Mesendoderm (in vitro differentiated cells): Measurements from ENCODE around the gene KRTAP10-3.

Experiments
- DNase-seq: peaks from one replicate; pipeline ENCODE4 v3.0.0; 2013
- H2AK5ac ChIP-seq: 2 replicates; pipeline ENCODE4 v1.6.1; 2013; ENCODE audit warnings: low read length, inconsistent platforms
- H2BK120ac ChIP-seq: 2 replicates; pipeline ENCODE4 v1.6.1; 2013; ENCODE audit warnings: low read depth, mild to moderate bottlenecking, low read length, moderate library complexity, mixed read lengths
- H2BK15ac ChIP-seq: replicated peaks from 2 replicates; pipeline ENCODE4 v1.6.1; 2013; ENCODE audit warnings: low read depth, mild to moderate bottlenecking, moderate library complexity
- H2BK5ac ChIP-seq: 2 replicates; pipeline ENCODE4 v1.6.1; 2013; ENCODE audit warnings: low read length, inconsistent platforms
- H3K18ac ChIP-seq: 2 replicates; pipeline ENCODE4 v1.6.1; 2013; ENCODE audit warnings: mild to moderate bottlenecking, low read length, mixed read lengths
- H3K23ac ChIP-seq: one replicate; pipeline ENCODE4 v1.6.1; 2013; ENCODE audit warnings: low read length
- H3K27ac ChIP-seq: 2 replicates; pipeline ENCODE4 v1.5.1; 2013; ENCODE audit warnings: low read depth, mild to moderate bottlenecking, inconsistent platforms, low read length, moderate library complexity
- H3K27me3 ChIP-seq: 2 replicates; pipeline ENCODE4 v1.6.1; 2013; ENCODE audit warnings: low read length, control low read depth, mild to moderate bottlenecking, inconsistent platforms; ENCODE audit not compliant: insufficient read depth, poor library complexity
- H3K36me3 ChIP-seq: 2 replicates; pipeline ENCODE4 v1.6.1; 2013; ENCODE audit warnings: low read length, inconsistent platforms; ENCODE audit not compliant: control insufficient read depth, insufficient read depth
- H3K4ac ChIP-seq: one replicate; pipeline ENCODE4 v1.6.1; 2013; ENCODE audit warnings: low read depth, mild to moderate bottlenecking, low read length, moderate library complexity
- H3K4me1 ChIP-seq: 2 replicates; pipeline ENCODE4 v1.6.1; 2013; ENCODE audit warnings: low read depth, low read length, inconsistent platforms; ENCODE audit not compliant: control insufficient read depth
- H3K4me2 ChIP-seq: 2 replicates; pipeline ENCODE4 v1.6.1; 2013; ENCODE audit warnings: low read length
- H3K4me3 ChIP-seq: 2 replicates; pipeline ENCODE4 v1.5.1; 2013; ENCODE audit warnings: mild to moderate bottlenecking, low read length
- H3K56ac ChIP-seq: one replicate; pipeline ENCODE4 v1.6.1; 2013; ENCODE audit warnings: low read length
- H3K79me1 ChIP-seq: 2 replicates; pipeline ENCODE4 v1.6.1; 2013; ENCODE audit warnings: low read length, inconsistent platforms
- H3K79me2 ChIP-seq: 2 replicates; pipeline ENCODE4 v1.6.1; 2013; ENCODE audit warnings: mild to moderate bottlenecking, low read length; ENCODE audit not compliant: control insufficient read depth, insufficient read depth
- H3K9ac ChIP-seq: 2 replicates; pipeline ENCODE4 v1.6.1; 2013; ENCODE audit warnings: low read length, inconsistent platforms
- H4K5ac ChIP-seq: one replicate; pipeline ENCODE4 v1.6.1; 2013; ENCODE audit warnings: low read length
- H4K8ac ChIP-seq: one replicate; pipeline ENCODE4 v1.6.1; 2013; ENCODE audit warnings: low read depth, mild to moderate bottlenecking, control low read depth, low read length, moderate library complexity
- WGBS: extraction: QIAGEN DNeasy Blood & Tissue Kit; methylation state at CpG from one replicate; pipeline ENCODE4 v1.1.7; 2013; ENCODE audit warnings: low lambda C conversion rate, missing lambda C conversion rate; ENCODE audit not compliant: insufficient coverage; ENCODE audit errors: extremely low coverage; 5-methylcytosine and 5-hydroxymethylcytosine counted together

Gene KRTAP10-3

GRCh38 chr21:44525391-44526095 is 33.1 kb downstream of the KRTAP10-3 start:
- Histone ChIP-seq H3K4me2 (no peak overlapping the region), H3K27me3 (no peaks in the 10 kb centered on the region), H3K56ac (no peak overlapping the region), H2BK120ac (no peak overlapping the region), H3K9ac (no peak overlapping the region), H3K4ac (no peak overlapping the region), H3K36me3 (peaks cover 4% of the 10 kb centered on the region), H3K4me3 (no peak overlapping the region), H3K27ac (no peak overlapping the region), H3K4me1 (no peaks in the 10 kb centered on the region), H3K79me1 (no peaks in the 10 kb centered on the region), H2AK5ac (no peak overlapping the region), H3K18ac (no peak overlapping the region), H4K5ac (no peak overlapping the region), H2BK5ac (no peak overlapping the region), H4K8ac (no peak overlapping the region), H3K79me2 (no peaks in the 10 kb centered on the region), H3K23ac (no peak overlapping the region), H2BK15ac (no peak overlapping the region)
- DNase-seq, result no peak
- WGBS, result no CpG with 5 or more reads among the region's 20 CpGs

- Histone ChIP-seq H3K4me3 (no peak overlapping the region), H2AK5ac (no peak overlapping the region), H3K18ac (no peak overlapping the region), H3K4me1 (no peaks in the 10 kb centered on the region), H4K8ac (no peak overlapping the region), H3K36me3 (peaks cover 4% of the 10 kb centered on the region), H3K27ac (no peak overlapping the region), H3K4ac (no peak overlapping the region), H3K56ac (no peak overlapping the region), H2BK15ac (no peak overlapping the region), H3K9ac (no peak overlapping the region), H3K79me2 (no peaks in the 10 kb centered on the region), H2BK120ac (no peak overlapping the region), H3K79me1 (no peaks in the 10 kb centered on the region), H3K23ac (no peak overlapping the region), H3K27me3 (no peaks in the 10 kb centered on the region), H3K4me2 (no peak overlapping the region), H4K5ac (no peak overlapping the region), H2BK5ac (no peak overlapping the region)
- DNase-seq, result no peak
- WGBS, result no CpG with 5 or more reads among the region's 2 CpGs
Measured at GRCh38 chr21:44524414-44525371, 33.9 kb downstream of the KRTAP10-3 start.

- no peak overlapping the region for H3K56ac ChIP-seq
- no peaks in the 10 kb centered on the region for H3K27me3 ChIP-seq
- no peak overlapping the region for H3K18ac ChIP-seq
- H2BK120ac ChIP-seq, result no peak overlapping the region
- no peak overlapping the region for H2AK5ac ChIP-seq
- H4K5ac ChIP-seq, result no peak overlapping the region
- H2BK5ac ChIP-seq, result no peak overlapping the region
- peaks cover 4% of the 10 kb centered on the region for H3K36me3 ChIP-seq
- no peaks in the 10 kb centered on the region for H3K79me2 ChIP-seq
- H4K8ac ChIP-seq, result no peak overlapping the region
- no peak overlapping the region for H3K27ac ChIP-seq
- DNase-seq, result no peak
- H2BK15ac ChIP-seq, result no peak overlapping the region
- no peaks in the 10 kb centered on the region for H3K79me1 ChIP-seq
- H3K4me3 ChIP-seq, result no peak overlapping the region
- H3K4me1 ChIP-seq, result no peaks in the 10 kb centered on the region
- H3K23ac ChIP-seq, result no peak overlapping the region
- no CpG with 5 or more reads among the region's 1 CpG for WGBS
- no peak overlapping the region for H3K9ac ChIP-seq
- no peak overlapping the region for H3K4ac ChIP-seq
- no peak overlapping the region for H3K4me2 ChIP-seq
Measured at GRCh38 chr21:44523567-44524413, 34.8 kb downstream of the KRTAP10-3 start.

GRCh38 chr21:44522753-44523204 is 35.8 kb downstream of the KRTAP10-3 start:
- no peak overlapping the region for H2AK5ac ChIP-seq
- no peak overlapping the region for H2BK5ac ChIP-seq
- no peaks in the 10 kb centered on the region for H3K79me1 ChIP-seq
- H3K23ac ChIP-seq, result no peak overlapping the region
- no peaks in the 10 kb centered on the region for H3K4me1 ChIP-seq
- H4K8ac ChIP-seq, result no peak overlapping the region
- no peak overlapping the region for H3K18ac ChIP-seq
- H3K4me3 ChIP-seq, result no peak overlapping the region
- no peaks in the 10 kb centered on the region for H3K79me2 ChIP-seq
- H2BK120ac ChIP-seq, result no peak overlapping the region
- peaks cover 4% of the 10 kb centered on the region for H3K36me3 ChIP-seq
- H3K56ac ChIP-seq, result no peak overlapping the region
- no peak overlapping the region for H2BK15ac ChIP-seq
- H3K4me2 ChIP-seq, result no peak overlapping the region
- H3K9ac ChIP-seq, result no peak overlapping the region
- H3K4ac ChIP-seq, result no peak overlapping the region
- no peak overlapping the region for H4K5ac ChIP-seq
- no peak overlapping the region for H3K27ac ChIP-seq
- DNase-seq, result no peak
- H3K27me3 ChIP-seq, result no peaks in the 10 kb centered on the region
- WGBS, result no CpG with 5 or more reads among the region's 1 CpG

- DNase-seq, result no peak
- Histone ChIP-seq H3K18ac (no peak overlapping the region), H3K4me1 (no peaks in the 10 kb centered on the region), H2BK15ac (no peak overlapping the region), H3K9ac (no peak overlapping the region), H3K79me2 (no peaks in the 10 kb centered on the region), H4K8ac (no peak overlapping the region), H2AK5ac (no peak overlapping the region), H3K23ac (no peak overlapping the region), H2BK5ac (no peak overlapping the region), H3K27ac (no peak overlapping the region), H3K4ac (no peak overlapping the region), H2BK120ac (no peak overlapping the region), H3K4me2 (no peak overlapping the region), H3K36me3 (peaks cover 4% of the 10 kb centered on the region), H4K5ac (no peak overlapping the region), H3K79me1 (no peaks in the 10 kb centered on the region), H3K56ac (no peak overlapping the region), H3K4me3 (no peak overlapping the region), H3K27me3 (no peaks in the 10 kb centered on the region)
- no CpG with 5 or more reads among the region's 33 CpGs for WGBS
Measured at GRCh38 chr21:44521928-44522752, 36.5 kb downstream of the KRTAP10-3 start.
